AG09309 (cell line): ENCODE measurements around the gene SENP2.

Experiments used
- DNase-seq: peaks from one replicate; pipeline ENCODE4 v3.0.0-alpha.2; 2010; ENCODE audit warnings: low read depth
- H3K4me3 ChIP-seq: 2 replicates; pipeline ENCODE4 v1.5.1; 2011; ENCODE audit warnings: mild to moderate bottlenecking, low read depth, low read length, moderate library complexity; ENCODE audit not compliant: control insufficient read depth
- CTCF ChIP-seq: IDR thresholded peaks from 2 replicates; pipeline ENCODE4 v1.5.1; 2011; ENCODE audit warnings: mild to moderate bottlenecking, low read depth, low read length, inconsistent platforms; ENCODE audit not compliant: insufficient read depth, control insufficient read depth; ENCODE audit errors: missing control alignments

SENP2 gene

GRCh38 chr3:185613016-185613415 is 26.9 kb downstream of the SENP2 start:
- TF ChIP-seq CTCF, result no peak
- no peak overlapping the region for H3K4me3 ChIP-seq
- DNase-seq, result no peak

DNA sequence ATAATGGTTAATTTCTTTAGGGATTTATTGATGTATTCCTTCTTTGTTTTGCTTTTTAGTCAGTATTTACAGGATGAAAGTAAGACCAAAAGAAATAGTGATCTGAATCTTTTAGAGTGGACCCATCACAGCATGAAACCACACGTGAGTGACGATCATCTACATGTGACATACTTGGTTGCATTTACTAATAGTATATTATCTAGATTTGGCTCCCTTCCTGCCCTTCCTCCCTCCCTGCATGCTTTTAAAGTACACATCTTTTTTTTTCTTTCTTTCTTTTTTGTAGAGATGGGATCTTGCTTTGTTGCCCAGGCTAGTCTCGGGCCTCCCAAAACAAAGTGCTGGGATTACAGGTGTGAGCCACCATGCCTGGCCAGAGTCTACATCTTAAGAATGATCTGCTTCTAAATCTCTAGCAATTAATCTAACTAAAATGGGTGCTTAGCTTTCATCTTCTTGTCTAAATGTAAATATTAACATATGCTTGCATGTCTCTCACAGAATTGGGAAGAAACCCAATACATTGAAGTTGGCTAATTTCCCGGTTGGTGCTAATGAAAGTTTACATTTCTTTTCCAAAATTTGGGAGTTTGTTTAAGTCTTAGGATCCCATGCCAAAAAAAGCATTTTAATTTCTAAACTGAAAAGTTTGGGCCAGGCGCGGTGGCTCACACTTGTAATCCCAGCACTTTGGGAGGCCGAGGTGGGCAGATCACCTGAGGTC is 38.0 kb downstream of the SENP2 start:
- TF ChIP-seq CTCF, result no peak
- DNase-seq, result no peak

DNA sequence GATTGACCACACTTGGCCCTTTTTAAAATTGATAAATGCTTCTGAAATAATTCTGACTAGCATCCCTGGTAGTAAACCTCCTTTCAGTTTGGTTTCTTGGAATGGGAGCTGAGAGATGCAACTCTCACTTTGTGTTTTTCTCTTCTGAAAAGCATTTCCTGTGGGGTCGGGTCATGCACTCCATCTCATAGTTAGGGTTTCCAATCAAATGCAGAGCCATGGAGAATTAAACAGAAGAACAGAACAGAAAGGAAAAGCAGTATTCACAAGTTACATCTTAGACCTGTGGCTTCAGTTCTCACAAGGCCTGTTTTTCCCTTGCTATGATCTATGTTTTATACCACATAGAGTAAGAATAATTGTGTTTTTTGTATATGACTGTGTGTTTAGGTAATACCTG is 39.7 kb downstream of the SENP2 start:
- TF ChIP-seq CTCF, result no peak
- H3K4me3 ChIP-seq, result no peak overlapping the region
- no peak for DNase-seq

More for the DNA sequence above, 38.0 kb downstream of the SENP2 start:
- H3K4me3 ChIP-seq, result no peak overlapping the region

DNA sequence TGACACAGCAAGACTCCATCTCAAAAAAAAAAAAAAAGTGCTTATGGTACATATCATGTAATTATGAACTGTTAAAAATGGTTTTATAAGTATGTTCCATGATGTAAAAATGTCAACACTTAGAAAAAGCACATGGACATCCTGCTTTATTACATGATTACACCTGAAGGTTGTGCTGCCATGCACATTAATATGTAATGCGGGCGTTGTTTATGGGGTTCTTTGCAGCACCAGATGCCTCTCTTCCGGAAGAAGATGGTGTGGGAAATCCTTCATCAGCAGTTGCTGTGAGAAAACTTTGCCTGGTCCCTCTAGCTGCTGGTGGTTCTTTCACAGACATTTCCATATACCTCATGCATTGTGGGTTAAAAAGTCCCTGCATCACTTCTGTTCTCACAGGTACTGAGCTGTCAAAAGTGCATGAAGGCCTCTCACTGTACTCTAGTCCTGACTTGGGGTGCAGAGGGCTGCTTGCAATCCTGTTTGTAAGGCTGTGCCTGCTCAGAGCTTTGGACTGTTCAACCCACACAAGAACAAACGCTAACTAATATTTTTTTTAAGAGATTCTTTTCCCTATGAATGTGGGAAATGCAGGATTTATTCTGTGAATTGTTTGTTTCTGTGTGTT is 43.6 kb downstream of the SENP2 start:
- H3K4me3 ChIP-seq, result no peak overlapping the region
- TF ChIP-seq CTCF, result no peak
- DNase-seq, result no peak

GRCh38 chr3:185630182-185630622 is 44.1 kb downstream of the SENP2 start:
- no peak for TF ChIP-seq CTCF
- DNase-seq, result no peak
- H3K4me3 ChIP-seq, result no peak overlapping the region

DNA sequence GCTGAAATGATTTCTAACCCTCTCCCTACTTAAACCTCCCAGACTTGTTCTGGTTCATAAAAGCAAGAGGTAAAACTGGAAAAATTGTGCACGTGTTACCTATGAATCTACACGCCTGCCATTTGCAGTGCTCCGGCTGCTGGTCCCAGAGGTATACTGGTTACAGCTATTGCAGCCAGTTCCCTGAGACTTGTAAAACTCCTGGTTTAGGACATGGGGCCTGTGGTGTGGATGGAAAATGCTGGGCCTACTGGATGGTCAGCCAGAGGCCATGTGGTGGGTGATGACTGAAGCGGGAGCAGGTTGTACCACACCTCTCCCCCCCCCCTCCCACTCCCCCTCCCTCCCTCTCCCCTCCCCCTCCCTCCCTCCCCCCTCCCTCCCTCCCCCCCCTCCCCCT is 45.0 kb downstream of the SENP2 start:
- no peak for TF ChIP-seq CTCF
- no peak overlapping the region for H3K4me3 ChIP-seq
- DNase-seq, result no peak
